Measurements from ENCODE around the gene MACROD2.

The MACROD2 gene

DNA sequence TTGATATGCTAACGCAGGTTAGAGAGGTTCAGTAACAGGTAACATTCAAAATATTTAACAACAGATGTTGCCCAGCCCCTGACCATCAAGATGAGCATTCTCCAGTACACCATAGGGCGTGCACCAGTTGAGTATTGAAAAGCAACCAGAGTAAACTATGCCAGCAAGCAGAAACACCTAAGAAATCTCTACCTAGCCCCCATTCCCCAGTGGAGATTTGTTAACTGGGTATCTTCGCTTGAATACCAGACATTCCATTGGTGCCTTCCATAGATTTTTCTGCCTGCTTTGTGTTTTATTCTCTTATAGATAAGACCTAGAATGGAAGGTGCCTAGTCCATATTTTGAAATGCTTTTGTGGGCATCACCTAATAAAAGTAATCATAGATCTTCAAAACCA lies 1954.1 kb downstream of the MACROD2 start:
- H3K27ac ChIP-seq, result no peak overlapping the region
- no peak for TF ChIP-seq ZFX (IDR thresholded peaks at IDR 0.05)
- TF ChIP-seq, protein P1, sequence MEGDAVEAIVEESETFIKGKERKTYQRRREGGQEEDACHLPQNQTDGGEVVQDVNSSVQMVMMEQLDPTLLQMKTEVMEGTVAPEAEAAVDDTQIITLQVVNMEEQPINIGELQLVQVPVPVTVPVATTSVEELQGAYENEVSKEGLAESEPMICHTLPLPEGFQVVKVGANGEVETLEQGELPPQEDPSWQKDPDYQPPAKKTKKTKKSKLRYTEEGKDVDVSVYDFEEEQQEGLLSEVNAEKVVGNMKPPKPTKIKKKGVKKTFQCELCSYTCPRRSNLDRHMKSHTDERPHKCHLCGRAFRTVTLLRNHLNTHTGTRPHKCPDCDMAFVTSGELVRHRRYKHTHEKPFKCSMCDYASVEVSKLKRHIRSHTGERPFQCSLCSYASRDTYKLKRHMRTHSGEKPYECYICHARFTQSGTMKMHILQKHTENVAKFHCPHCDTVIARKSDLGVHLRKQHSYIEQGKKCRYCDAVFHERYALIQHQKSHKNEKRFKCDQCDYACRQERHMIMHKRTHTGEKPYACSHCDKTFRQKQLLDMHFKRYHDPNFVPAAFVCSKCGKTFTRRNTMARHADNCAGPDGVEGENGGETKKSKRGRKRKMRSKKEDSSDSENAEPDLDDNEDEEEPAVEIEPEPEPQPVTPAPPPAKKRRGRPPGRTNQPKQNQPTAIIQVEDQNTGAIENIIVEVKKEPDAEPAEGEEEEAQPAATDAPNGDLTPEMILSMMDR (conservative IDR thresholded peaks at IDR 0.05), result no peak

- H3K27ac ChIP-seq, result no peak overlapping the region
- no peak for TF ChIP-seq ZFX (IDR thresholded peaks at IDR 0.05)
- TF ChIP-seq, protein P1 (conservative IDR thresholded peaks at IDR 0.05), result no peak
Observed at GRCh38 chr20:15951658-15952057, 1956.3 kb downstream of the MACROD2 start.

DNA sequence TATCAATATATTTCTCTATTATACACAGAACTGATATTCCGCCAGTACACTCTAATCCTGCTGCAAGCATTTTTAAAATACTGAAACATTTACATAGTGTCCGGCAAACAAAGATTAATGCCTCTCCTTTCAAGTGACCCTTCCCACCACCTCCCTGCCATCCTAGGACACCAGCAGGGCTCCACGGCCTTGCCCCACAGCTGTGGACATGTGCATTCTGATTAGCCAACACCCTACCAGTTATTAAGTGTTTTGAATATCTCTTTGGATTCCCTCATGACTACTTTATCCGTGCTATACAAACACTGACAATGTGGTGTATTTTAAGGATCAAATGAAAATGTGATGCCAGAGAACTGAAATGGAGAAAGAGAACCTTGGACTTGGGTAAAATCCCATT lies 1962.8 kb downstream of the MACROD2 start:
- no peak for TF ChIP-seq ZFX (IDR thresholded peaks at IDR 0.05)
- TF ChIP-seq, protein P1 (conservative IDR thresholded peaks at IDR 0.05), result no peak
- H3K27ac ChIP-seq, result no peak overlapping the region

- no peak overlapping the region for H3K27ac ChIP-seq
- no peak for TF ChIP-seq ZFX (IDR thresholded peaks at IDR 0.05)
- TF ChIP-seq, protein P1 (conservative IDR thresholded peaks at IDR 0.05), result no peak
Observed at GRCh38 chr20:15965165-15965564, 1969.8 kb downstream of the MACROD2 start.

DNA sequence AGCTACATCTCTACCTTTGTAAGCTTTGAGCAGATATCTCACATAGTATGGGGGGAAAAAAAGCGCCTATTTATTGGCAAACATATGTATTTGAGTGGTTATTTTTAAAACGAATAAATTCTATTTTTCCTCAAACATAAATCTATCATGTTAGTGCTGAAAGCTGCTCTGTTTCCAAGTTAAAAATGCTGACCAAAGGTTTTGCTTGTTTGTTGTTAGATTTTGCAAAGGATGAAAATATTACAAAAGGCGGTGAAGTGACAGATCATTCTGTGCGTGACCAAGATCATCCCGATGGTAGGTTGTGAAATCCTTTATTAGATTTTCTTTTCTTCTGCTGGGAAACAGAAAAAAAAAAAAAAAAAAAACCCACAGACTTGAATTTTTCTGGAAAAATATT lies 1972.0 kb downstream of the MACROD2 start:
- no peak overlapping the region for H3K27ac ChIP-seq
- TF ChIP-seq, protein P1 (conservative IDR thresholded peaks at IDR 0.05), result no peak
- no peak for TF ChIP-seq ZFX (IDR thresholded peaks at IDR 0.05)

DNA sequence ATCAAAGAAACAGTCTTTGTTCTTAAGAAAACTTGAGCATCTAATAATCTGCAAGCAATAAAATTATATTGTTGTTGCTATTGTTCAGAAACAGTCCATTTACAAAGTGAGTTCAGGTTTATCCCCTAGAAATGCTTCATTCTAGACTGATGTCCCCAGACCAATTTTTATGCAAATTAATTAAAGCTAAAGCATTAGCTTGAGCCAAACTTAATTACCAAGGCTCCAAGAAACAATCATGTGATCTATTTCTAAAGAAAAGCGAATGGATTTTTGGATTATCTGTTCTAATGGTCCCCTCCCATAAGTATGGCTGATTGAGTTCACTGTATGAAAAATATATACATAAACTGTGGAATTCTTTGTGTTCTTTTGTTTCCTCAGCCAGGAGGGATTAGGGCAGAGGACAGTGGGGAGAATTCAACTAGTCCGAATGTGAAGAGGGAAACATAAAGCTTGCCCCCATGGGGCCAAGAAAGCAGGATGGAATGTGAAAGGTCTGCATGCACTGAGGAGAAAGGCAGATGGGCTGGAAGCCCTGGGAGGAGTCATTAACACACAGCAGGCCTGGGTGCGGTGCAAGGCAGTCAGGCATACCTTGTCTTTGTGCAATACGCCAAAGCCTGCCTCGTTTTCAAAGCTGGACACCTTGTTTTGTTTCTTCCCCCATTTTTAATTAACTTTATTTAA lies 1980.9 kb downstream of the MACROD2 start:
- TF ChIP-seq, protein P1 (conservative IDR thresholded peaks at IDR 0.05), result no peak
- TF ChIP-seq ZFX (IDR thresholded peaks at IDR 0.05), result no peak
- no peak overlapping the region for H3K27ac ChIP-seq

DNA sequence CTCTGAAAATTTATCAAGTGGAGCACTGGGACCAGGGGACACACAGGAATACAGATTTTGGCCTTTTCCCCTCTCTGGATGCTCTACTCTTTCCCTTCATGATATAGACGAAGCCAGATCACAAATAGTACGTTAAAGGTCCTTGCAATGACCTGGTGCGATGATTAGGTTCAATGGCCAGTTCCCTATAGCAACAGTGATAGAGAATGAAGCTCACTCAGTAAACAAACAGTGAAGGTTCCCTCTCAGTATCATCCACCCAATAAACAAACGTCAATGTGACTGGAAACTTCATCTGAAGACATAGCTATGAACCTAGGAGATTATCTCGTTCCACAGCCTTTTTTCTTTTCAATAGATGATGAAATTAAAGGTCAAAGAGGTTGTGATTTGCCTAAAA lies 1981.7 kb downstream of the MACROD2 start:
- TF ChIP-seq ZFX (IDR thresholded peaks at IDR 0.05), result no peak
- TF ChIP-seq, protein P1 (conservative IDR thresholded peaks at IDR 0.05), result no peak
- no peak overlapping the region for H3K27ac ChIP-seq
